Activated CD8-positive, alpha-beta memory T cell treated with anti-CD3 and anti-CD28 coated beads for 48 hours (primary cell): ENCODE results near the gene HEXIM2.

Experiments used
- DNase-seq, 3 experiments: peaks; one replicate each; pipeline ENCODE4 v3.0.0-alpha.2; 2020; ENCODE audit warnings: low read depth in 2 of 3, low spot score in 2 of 3

HEXIM2 gene

GRCh38 chr17:45127548-45128300, 34.0 kb upstream of the HEXIM2 start:
- no peak for DNase-seq

GRCh38 chr17:45128331-45128730, 33.3 kb upstream of the HEXIM2 start:
- DNase-seq = no peak

GRCh38 chr17:45128989-45129388, 32.7 kb upstream of the HEXIM2 start:
- no peak for DNase-seq

GRCh38 chr17:45129426-45129939, 32.2 kb upstream of the HEXIM2 start:
- no peak for DNase-seq

GRCh38 chr17:45129940-45130680, 31.6 kb upstream of the HEXIM2 start:
- no peak for DNase-seq

GRCh38 chr17:45130681-45131615, 30.7 kb upstream of the HEXIM2 start:
- no peak for DNase-seq

- peak in 1 of 3 experiments; percentile 62 for DNase-seq
Observed at GRCh38 chr17:45131616-45132319, 29.9 kb upstream of the HEXIM2 start.

GRCh38 chr17:45132320-45132571, 29.4 kb upstream of the HEXIM2 start, which contains the start of gene PLCD3:
TSS of gene PLCD3 (minus strand) at chr17:45132515. CDS start at chr17:45132410, 105 bp downstream.
- DNase-seq = no peak

- peak; percentile 52 to 63 (median 55) for DNase-seq
Observed at GRCh38 chr17:45132572-45133463, 28.9 kb upstream of the HEXIM2 start.

- DNase-seq = peak; percentile 95 to 99 (median 99)
Observed at GRCh38 chr17:45135192-45135977, 26.3 kb upstream of the HEXIM2 start, which contains the start of gene ACBD4. TSS of gene ACBD4 (plus strand) at chr17:45135687. CDS start at chr17:45136145, 458 bp downstream.

GRCh38 chr17:45135978-45136791, 25.5 kb upstream of the HEXIM2 start:
- no peak for DNase-seq

GRCh38 chr17:45136846-45137560, 24.7 kb upstream of the HEXIM2 start:
- DNase-seq = no peak

- no peak for DNase-seq
Observed at GRCh38 chr17:45137561-45138305, 23.9 kb upstream of the HEXIM2 start.

GRCh38 chr17:45138911-45139532, 22.7 kb upstream of the HEXIM2 start:
- no peak for DNase-seq

GRCh38 chr17:45139533-45139920, 22.1 kb upstream of the HEXIM2 start:
- DNase-seq = no peak

GRCh38 chr17:45143094-45143670, 18.5 kb upstream of the HEXIM2 start:
- no peak for DNase-seq
